Left forelimb (tissue), 1 donor: ENCODE data around the gene FGF16.
"Not testable (repeated sequence)": the region's sequence is repeated elsewhere in the genome, so short reads cannot be mapped to it uniquely, and the experiment has no call there.

ENCODE experiments used
- DNase-seq: peaks from one replicate; pipeline ENCODE4 v3.0.0-alpha.2; 2018; ENCODE audit warnings: low spot score

Gene FGF16

GRCh38 chrX:77446908-77447652 lies at the start of gene FGF16:
Gene FGF16, plus strand, starts transcription at chrX:77447389. Its CDS starts 286 bp downstream, at chrX:77447675.
- DNase-seq: no peak

DNA sequence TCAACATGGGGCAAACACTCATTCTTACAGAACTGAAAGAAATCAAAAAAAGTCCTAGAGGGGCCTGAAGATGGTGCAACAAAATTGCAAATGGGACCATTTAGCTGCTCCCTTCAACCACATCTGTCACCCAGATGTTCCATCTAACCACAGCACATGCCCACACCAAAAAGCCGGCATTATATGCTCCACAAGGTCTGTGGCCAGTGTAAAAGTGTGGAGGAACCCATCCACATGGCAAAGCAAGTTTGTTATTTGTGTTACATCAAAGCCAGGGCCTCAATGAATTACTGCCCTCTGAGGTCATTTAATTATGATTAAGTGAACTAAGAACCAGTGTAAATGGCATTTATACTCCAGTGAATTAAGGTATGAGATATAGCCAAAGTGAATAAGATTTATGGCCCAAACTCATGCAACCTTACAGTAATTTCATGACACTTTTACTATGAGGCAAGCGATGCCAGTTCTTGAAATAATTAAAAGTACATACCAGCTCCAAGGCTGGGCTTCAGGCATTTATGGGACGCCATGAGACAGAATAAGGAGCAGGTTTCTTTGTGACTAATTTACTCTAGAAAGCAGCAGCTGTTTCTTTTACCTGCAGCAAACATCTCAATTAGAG lies 48.7 kb upstream of the FGF16 start:
- DNase-seq: no peak

GRCh38 chrX:77404419-77404818 lies 42.8 kb upstream of the FGF16 start:
- DNase-seq: no peak

DNA sequence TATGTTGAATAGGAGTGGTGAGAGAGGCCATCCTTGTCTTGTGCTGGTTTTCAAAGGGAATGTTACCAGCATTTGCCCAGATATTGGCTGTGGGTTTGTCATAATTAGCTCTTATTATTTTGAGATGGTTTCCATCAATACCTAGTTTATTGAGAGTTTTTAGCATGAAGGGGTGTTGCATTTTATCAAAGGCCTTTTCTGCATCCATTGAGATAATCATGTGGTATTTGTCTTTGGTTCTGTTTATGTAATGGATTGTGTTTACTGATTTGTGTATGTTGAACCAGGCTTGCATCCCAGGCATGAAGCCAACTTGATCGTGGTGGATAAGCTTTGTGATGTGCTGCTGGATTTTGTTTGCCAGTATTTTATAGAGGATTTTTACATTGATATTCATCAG lies 39.4 kb upstream of the FGF16 start:
- DNase-seq: not testable (repeated sequence)

GRCh38 chrX:77412631-77413030 lies 34.6 kb upstream of the FGF16 start:
- DNase-seq: no peak

GRCh38 chrX:77415161-77415560 lies 32.0 kb upstream of the FGF16 start:
- DNase-seq: no peak

GRCh38 chrX:77415882-77416281 lies 31.3 kb upstream of the FGF16 start:
- DNase-seq: no peak

DNA sequence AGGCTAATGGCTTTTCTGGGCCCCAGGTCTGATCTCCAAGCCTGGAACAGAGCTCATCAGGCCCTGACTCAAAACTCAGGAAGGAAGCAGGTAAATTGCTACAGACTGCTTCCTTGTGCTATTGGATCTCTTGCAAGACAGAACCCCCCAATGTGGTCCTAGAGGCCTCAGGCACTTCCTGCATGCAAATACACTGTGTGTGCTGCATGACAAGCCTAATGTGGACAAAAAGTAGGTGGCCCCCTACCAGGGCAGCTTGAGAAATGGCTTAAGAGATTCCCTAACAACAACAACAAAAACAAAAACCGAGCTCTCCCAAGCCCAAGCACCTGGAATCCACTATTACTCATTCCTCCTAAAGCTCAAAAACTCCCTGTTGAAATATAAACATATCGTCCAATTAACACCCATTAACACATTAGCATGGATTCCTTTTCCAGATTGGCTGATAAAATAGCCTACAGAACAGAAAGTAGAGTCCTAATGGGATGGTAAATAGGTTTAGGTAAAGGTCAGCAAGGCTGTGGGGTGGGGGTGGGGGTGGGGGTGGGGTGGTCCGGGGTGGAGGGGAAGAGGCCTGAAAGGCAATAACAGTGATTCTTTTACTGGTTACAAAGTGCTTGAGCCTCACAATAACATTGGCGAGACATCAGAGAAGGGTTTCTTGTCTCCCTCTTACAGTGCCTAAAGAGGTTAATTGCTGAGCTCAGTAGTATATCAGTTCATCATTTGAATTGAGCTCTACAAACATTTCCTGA lies 24.1 kb upstream of the FGF16 start:
- no peak for DNase-seq

GRCh38 chrX:77426811-77427210 lies 20.4 kb upstream of the FGF16 start:
- DNase-seq: no peak

DNA sequence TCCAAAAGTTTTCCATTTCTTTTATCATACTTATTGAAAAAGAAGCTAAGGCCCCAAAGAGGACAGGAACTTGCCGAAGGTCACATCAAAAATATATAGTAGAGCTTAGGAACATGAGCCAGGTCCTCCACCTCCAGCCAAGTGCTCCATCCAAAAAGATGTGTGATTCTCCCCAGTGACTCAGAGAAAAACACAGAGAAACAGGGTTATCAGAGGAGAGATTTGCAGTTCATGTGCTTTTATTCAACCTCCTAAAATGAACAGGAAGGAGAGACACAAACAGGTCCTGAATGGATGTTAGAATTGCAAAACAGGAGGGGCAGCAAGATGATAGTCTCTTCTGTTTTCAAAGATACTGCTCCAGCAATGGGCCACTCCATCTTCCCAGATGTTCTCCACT lies 19.6 kb upstream of the FGF16 start:
- no peak for DNase-seq

DNA sequence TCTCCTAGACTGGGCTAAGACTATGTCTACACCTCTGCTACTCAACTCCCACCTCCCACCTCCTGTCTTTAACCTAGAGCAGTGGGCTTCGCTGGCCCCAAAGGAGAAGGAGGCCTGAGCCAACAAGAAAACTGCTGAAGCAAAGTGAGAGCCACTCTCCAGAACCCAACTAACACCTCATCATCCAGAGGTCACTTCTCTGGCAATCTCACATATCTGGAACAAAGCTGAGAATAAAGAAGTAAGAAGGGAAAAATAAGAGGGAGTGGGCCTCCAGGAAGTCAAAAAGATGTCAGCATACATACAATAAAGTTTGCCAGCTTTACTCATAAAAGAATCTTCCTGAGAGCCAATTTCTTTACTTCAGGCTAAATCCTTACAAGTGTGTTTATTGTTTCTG lies 18.6 kb upstream of the FGF16 start:
- no peak for DNase-seq

DNA sequence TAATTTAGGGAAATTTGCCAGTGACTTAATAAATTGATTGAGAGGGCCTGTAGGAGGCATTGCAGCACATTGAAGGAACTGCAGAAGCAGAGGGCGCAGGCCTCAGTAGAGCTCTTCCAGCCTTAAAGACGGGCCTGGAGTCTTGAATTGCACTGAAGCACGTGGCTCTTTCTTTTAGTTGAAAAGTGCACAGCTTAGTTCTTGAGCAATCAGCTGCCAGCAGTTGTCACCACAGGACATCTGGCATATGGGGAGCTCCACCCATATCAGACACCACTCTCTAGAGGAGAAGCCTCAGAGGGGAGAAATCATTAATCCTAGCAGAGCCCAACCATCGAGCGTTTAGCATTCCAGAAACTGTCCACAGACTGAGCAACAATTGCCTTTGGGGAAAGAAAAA lies 16.0 kb upstream of the FGF16 start:
- no peak for DNase-seq

DNA sequence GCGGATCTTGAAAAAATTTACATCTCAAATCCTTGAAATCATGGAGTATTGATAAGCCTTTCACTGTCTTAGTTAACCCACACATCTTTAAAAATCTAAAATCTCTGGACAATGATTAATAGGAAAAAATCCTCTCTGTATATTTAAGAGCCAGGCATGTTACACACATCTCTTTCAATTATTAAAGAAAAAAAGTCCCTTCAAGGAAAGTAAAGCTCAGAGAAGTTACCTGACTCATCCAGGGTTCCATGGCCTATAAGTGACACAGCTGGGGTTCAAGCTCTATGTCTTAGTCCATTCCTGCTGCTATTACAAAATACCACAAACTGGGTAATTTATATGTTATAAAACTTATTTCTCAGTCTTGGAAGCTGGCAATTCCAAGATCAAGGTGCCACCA lies 14.2 kb upstream of the FGF16 start:
- no peak for DNase-seq

- no peak for DNase-seq
Observed at GRCh38 chrX:77434962-77435361, 12.2 kb upstream of the FGF16 start.

GRCh38 chrX:77436271-77436670 lies 10.9 kb upstream of the FGF16 start:
- DNase-seq: no peak

DNA sequence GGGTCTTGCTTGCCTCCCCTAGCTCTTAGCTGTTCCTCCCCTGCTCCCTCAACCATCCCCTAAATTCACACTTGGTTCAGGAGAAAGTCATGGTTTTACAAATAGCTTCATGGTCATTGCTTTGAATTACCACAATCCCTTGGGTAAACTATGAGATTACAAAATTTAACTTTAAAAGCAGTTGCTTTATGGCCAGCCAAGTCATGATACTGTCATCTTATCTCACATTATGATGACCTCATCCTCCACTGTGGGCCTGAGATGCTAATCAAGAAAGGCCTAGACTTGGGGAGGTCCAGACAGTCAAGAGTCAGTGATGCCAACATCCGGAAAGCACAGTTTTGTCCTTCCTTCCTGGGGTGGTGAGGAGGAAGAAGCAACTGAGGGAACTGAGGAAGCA lies 10.5 kb upstream of the FGF16 start:
- no peak for DNase-seq

GRCh38 chrX:77440330-77440729 lies 6.9 kb upstream of the FGF16 start:
- no peak for DNase-seq

GRCh38 chrX:77441033-77441432 lies 6.2 kb upstream of the FGF16 start:
- DNase-seq: no peak

DNA sequence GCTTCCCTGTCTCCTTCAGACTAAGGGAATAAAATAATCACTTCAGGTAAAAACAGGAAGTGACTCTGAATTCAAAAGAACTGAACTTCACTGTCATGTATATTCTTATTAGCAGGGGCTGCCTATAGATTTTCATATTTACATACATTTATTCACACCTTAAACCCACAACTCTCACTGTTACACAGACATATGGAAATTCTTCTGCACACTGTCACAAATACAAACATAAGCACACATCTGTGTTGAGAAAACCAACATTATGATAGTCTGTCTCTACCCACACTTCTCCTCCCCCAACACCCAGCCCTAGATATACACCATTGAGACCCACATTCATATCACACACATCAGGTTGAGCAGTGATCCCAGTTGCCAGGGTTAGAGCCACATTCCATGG lies 5.7 kb upstream of the FGF16 start:
- no peak for DNase-seq

GRCh38 chrX:77442728-77443127 lies 4.5 kb upstream of the FGF16 start:
- DNase-seq: no peak

GRCh38 chrX:77444075-77444474 lies 3.1 kb upstream of the FGF16 start:
- DNase-seq: no peak

DNA sequence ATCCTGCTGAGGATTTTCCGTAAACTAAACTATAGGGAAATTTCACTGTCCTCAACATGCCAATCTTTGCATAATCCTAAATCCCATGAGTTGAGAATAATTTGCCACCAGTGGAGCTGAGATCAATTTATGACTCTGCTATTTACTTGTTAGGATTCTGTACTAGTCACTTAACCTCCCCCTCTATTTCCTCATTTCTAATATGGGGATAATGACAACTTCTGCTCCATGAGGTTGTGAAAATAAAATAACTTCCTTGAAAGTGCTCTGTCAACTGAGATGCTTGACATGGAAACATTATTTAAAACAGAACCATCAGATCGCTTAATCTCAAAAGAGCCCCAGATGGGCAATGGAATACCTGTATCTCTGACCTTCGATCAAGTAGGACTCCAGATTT lies 2.6 kb upstream of the FGF16 start:
- no peak for DNase-seq

DNA sequence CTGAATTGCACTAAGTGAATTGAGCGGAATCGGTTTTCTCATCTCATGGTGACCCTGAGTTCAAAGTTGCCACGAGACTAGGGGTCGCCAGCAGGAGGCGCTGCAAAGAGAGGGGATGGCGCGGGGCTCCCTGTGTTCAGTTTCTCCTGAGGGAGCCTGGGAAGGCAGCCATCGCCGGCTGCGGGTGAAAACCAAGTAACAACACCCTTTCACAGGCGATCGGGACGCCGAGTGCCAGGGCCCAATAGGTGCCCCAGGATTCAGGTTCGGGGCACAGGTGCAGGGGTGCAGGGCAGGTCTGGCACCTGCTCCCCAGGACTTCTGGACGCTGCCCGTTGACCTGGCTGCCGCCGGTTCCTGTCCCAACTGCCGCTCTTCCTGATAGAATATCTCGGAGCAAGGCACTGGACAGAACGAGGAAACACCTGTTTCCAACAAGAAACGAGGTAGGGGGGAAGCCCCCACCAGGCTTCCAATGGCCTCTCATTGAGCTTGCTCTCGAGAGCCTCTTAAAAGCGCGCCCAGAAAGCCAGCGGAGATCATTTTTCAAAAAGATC lies 1.1 kb upstream of the FGF16 start:
- DNase-seq: no peak
